GM21717 (cell line): ENCODE results near the gene SLC34A1.
"Not testable (repeated sequence)": the region's sequence is repeated elsewhere in the genome, so short reads cannot be mapped to it uniquely, and the experiment has no call there.

ENCODE experiments used
- ATAC-seq: cut with Tn5 transposase; IDR thresholded peaks from one replicate; pipeline ENCODE4 v1.9.1; 2021; ENCODE audit warnings: mild to moderate bottlenecking, moderate library complexity; ENCODE audit not compliant: unreplicated experiment

Gene SLC34A1

DNA sequence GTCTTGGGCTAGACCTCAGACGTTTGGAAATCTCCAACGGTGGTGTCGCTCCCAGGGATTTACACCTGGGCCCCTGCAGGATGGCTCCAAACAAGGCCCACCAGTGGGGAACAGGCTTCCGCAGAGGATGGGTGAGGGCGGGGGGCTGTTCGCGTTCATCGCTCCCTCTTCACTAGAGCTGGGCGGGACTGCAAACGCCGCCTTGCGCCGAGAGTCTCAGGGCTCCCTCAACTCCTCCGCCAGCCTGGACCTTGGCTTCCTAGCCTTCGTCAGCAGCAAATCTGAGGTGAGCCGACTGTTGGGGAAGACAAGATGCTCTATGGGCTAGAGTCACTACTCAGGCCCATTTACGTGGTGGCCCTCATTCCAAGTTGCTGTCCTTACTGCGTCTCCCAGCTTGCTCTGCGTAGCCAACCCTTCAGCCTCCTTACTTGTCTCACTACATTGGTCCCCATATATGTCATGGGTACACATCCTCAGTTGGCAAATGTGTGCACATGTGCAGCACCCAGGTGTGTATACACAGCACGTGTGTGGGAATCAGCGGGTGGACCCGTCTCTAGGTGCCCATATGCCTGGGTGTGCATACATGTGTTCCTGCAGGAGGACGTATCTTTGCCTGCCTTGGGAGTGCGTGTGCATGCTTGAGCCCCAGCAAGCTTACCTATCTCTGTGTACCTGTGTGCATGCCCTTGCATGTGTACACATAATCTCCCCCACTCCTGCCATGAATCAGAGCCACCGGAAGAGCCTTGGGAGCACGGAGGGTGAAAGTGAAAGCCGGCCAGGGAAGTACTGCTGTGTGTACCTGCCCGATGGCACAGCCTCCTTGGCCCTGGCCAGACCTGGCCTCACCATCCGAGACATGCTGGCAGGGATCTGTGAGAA, 16.0 kb upstream of the SLC34A1 start:
- ATAC-seq = no peak

DNA sequence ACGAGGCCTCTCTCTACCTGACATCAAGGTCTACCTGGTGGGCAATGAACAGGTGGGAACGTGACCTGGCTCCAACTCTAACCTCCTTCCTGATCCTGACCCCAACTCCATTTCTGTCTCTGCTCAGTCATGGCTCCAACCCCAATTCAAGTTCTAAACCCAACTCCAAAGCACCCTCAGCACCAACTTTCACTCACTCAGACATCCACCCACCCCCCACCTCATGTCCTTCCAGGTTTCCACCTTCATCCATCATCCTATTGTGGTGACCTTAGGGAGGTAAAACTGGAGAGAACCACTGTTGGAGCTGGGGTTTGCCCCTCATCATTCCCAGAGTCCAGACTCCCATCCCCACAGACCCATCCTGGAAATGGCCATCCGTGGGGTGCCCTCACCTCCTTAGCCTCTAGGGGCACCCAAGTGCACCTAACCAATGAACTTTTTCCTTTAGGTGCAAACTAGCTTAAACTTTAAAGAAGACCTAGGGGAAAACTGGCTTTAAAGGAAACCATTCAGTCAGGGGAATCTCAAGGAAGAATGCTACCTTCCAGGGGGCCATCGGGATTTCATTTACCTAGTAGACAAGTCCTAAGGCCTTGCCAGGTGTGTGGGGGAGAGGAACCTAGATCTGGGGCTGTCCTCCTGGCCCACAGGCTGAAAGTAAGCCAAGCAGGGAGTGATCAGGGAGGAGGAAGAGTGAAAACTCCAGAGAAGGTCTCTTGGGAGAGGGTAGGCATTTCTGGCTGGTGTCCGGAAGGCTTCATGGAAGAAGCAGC, 15.2 kb upstream of the SLC34A1 start:
- ATAC-seq = no peak

DNA sequence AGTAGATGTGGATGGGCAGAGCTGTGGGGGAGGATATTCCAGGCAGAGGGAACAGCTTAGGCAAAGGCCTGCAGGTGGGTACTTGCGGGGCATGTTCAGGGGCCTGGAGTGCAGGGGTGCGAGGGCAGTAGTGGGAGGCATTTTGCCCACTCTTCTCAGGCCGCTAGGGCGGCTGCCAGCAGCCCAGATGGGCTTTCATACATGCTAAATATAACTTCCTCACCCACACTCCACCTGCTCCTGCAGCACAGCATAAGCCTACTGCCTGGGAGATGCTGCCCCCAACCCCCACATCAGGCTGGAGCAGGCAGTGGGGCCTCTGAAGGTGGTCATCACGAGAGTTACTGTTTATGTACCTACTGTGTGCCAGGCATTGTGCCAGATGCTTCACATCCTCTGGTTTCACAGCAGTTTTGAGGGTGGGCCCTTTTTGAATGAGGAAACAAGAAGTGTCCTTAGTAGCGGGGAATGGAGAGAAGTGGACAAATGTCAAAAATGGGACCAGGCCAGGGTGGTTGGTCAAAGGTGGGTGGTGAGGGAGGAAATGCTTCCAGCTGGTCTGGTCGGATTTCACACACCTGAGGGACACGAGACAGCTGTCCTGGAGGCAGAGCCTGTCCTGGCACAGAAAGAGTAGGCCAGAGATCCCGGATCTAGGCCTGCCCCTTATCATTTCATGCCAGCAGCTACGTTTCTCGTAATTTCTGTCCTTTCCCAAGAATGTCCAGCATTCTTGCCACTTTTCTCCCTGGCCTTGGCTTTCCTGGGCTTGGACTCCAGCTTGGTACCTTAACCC, 14.4 kb upstream of the SLC34A1 start:
- no peak for ATAC-seq

DNA sequence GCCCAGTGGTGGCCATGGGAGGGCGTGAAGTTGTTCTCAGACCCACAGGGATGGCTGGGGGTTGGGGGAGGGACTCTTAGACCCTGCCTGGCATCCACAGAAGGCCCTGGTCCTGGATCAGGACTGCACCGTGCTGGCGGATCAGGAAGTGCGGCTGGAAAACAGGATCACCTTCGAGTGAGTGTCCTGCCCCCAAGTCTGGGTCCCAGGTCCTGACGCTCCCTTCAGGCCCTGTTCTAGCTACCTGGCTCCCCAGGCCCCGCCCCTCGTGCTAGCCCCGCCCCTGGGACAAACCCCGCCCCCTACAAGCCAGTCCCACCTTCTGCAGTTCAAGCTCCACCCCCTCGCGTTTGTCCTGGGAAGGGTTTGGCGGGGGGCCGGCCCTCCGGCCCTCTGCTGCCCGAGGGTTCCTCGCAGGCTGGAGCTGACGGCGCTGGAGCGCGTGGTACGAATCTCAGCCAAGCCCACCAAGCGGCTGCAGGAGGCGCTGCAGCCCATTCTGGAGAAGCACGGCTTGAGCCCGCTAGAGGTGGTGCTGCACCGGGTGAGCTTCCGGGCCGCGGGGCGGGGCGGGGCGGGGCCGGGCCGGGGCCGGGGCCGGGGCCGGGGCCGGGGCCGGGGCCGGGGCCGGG, 13.6 kb upstream of the SLC34A1 start:
- ATAC-seq = no peak

DNA sequence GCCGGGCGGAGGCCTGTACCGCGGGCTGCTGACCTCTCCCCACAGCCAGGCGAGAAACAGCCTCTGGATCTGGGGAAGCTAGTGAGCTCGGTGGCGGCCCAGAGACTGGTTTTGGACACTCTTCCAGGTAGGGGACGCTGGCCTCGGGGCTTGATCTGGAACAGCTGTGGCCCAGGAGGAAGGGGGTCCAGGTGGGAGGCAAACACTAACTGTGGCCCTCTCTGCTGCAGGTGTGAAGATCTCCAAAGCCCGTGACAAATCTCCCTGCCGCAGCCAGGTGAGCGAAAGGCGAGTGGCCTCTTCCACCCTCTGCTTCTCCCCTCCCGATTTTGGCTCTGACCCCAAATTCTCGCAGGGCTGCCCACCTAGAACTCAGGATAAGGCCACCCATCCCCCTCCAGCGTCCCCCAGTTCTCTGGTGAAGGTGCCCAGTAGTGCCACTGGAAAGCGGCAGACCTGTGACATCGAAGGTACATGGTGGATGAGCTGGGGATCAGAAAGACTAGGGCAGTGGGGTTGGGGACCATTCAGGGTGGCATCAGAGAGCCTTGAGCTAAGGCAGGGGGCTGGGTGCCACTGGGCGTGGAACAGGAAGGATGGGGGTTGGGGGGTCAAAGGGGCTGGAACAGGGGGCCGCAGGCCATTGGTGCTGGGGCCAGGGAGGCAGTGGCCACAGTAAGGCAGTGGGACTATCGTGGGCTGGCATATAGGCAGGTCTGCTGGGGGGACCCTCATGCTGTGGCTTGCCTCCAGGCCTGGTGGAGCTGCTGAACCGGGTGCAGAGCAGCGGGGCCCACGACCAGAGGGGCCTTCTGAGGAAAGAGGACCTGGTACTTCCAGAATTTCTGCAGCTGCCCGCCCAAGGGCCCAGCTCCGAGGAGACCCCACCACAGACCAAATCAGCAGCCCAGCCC, 12.9 kb upstream of the SLC34A1 start:
- no peak for ATAC-seq

DNA sequence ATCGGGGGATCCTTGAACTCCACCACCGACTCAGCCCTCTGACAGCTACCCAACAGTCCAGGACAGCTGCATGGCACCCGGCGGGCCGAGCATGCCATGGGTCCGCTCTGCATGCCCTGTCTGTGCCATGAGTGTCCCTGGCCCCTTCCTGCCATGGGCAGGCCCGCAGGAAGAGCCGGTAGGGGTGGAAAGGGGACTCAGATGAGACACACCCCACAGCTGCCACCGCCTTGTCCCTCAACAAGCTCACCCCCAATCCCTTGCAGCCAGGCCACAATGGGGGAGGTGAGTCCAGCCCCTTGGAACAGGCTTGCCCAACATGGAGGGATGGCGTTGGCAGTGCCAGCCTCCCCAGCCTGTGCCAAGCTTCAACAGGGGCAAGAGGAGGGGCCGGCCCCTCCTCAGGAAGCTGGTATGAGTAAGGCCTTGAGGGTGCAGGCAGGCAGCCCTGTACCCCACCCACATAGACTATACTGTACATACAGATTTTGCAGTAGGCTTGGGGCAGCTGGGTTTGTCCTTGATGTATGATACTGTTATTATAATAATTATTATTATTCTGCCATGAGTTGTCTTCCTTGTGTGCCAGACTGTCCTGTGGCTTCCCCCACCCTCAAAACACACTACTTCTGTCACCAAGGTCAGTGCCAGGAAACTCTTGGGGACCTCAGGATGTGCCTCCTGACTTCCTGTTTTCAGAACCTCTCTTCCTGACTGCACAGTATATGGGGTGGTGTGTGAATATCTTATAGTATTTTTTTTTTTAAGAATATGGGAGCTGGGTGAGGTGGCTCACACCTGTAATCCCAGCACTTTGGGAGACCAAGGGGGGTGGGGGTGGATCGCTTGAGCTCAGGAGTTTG, 12.0 kb upstream of the SLC34A1 start:
- ATAC-seq = no peak

DNA sequence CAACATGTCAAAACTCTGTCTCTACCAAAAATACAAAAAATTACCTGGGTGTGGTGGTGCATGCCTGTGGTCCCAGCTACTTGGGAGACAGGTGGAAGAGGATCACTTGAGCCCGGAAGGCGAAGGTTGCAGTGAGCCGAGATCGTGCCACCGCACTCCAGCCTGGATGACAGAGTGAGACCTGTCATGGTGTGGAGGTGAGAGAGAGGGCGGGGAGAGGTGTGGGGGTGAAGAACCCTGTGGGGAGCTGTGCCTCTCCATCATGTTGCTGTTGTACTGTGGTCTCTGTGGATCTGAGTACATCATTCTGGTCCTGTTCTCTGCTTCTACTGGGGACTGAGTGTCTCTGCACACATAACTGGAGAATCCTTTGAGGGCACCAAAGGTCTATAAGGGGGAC, 11.3 kb upstream of the SLC34A1 start:
- ATAC-seq = no peak

DNA sequence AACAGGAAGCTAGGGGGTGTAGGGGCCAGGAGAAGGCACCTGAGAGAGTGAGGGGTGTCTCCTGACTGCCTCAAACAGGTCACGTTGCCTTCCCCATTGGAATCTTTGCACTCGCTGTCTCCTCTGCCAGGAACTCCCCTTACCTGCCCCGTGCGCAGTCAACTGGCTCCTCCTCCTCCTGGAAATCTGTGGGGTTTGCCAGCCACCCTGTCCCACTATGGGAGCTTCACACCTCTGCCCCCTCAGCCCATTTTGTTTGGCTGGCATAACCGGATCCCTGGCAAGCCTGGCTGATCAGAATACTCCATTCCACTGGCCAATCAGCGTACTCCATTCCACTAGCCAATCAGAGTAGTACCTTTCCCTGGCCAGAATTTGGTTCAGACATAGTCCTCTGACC, 10.4 kb upstream of the SLC34A1 start:
- ATAC-seq = no peak

DNA sequence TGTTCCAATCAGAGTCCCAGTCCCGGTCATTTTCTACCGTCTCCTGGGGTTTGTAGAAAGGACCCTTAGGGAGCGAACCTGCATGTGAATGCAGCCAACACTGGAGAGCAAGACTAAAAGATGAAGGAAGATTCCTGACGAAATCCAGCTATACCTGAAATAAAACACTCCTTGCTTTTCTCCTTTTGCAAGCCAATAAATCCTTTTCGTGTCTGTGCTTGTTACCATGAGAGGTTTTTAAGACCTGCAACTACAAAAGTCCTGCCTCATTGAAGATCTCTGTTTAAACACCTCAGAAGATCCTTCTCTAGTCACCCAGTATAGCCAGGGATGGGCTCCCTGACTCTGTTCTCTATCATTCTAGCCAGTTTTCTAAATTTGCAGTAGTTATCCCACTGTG, 10.0 kb upstream of the SLC34A1 start:
- no peak for ATAC-seq

DNA sequence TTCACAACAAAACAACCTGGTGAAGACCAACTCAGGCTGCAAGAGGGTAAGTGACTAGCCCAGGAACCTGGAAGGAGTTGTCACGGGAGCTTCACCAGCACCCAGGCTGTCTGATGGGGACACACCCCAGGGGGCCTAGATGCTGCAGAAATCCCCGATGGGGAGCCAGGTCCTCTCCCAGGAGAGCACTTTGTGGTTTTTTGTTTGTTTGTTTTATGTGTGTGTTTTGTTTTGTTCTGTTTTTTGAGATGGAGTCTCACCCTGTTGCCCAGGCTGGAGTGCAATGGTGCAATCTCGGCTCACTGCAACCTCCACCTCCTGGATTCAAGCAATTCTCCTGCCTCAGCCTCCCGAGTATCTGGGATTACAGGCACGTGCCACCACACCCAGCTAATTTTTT, 8.7 kb upstream of the SLC34A1 start:
- not testable (repeated sequence) for ATAC-seq

DNA sequence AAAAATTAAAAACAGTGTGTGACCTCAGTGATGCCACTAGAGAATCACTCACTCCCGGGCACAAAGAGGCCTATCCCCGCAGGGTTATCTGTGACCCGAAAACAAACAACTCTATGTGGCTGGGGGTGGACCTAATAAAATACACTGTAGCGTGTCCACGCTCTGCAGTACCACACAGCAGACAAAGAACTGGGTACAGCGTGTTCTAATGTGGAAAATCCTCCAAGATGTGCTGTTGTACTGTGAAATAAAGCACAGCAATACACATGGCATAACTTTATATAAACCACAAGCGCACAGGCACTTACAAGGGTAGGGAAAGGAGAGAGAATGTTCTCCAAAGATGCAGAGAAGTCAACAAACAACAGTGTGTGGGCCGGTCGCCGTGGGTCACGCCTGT, 8.1 kb upstream of the SLC34A1 start:
- no peak for ATAC-seq

DNA sequence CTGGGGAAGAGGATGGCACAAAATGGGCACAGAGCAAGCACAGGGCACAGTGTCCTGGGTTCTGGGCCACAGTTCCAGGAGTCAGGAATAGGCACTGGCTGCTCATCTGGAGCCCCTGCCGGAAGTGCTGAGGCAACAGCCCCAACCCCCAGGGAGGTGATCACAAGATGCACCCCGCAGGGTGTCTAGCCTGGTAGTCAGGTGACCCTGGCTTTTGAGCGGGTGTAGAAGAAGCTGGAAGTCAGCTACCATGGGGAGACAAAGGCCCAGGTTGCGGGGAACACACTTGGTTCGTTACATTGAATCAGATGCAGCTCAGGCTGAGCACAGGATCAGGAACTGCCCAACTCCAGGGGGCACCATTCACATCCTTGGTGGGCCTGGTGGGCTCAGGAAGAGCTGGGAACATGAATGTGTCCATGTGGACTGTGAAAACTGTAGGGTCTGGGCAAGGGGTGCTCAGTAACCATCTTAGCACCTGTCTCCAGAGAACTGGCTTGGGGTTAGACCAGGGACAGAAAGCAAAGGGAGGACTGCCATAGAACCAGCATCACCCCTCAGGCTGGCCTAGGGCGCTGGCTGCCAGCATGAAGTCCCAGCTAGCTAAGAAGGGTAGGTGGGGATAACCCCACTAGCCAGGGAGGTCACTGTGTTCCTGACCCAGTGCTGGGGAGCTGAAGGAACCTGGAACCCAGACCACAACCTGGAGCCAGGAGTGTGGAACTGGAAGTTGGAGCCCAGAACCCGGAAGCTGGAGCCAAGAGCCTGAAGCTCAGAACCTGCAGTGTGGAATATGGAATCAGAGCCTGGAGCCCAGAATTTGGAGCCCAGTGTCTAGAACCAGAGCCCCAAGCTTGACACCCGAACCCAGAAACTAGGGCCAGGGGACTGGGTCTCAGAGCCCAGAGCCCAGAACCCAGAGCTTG, 6.1 kb upstream of the SLC34A1 start:
- ATAC-seq = no peak

DNA sequence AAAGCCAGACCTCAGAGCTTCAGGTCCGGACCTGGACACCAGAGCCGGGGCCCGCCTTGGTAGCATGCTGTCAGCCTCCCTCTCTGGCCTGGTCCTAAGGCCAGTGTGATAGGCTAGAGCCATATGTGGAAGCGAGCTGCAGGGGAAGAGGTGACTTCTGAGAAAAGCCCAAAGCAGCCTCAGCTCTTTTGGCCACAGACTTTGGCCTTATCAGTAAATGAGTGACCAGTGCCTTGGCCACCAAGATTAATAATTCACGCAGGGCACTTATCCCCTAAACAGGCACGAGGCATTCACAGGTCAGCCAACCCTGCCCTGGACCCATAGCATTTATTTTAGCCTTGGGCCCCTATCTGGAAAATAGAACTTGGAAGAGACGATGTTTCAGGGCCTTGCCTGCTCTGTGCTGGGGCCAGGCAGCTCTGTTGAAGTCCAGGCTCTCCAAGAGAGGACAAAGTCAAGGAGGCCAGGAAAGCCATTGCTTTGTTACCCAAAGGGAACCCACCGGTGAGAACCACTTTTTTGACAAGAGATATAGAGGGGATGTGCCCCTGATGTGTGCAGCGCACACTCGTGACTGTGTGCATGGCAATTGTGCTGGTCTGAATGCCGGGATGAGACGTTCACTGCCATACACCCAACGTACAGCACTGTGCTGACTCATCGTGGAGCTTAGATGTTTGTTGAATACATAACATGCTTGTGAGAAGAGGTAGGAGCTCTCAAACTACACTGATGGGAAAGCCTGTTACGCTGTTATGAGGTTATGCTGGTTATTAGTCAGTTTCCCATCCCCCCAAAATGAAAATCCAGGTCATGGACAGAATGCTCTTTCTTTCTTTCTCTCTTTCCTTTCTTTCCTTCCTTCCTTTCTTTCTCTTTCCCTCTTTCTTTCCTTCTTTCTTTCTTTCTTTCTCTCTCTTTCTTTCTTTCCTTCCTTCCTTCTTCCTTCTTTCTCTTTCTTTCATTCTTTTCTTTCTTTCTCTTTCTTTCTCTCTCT, 5.0 kb upstream of the SLC34A1 start:
- no peak for ATAC-seq

DNA sequence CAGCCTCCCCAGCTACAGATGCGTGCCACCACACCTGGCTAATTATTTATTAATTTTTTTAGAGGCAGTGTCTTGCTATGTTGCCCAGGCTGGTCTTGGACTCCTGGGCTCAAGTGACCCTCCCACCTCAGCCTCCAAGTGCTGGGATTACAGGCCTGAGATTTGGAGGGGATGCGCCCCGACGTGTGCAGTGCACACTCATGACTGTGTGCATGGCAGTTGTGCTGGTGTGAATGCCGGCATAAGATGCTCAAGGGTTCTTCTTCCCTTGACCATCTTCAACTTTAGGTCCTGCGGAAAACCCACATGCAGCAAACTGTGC, 3.5 kb upstream of the SLC34A1 start:
- no peak for ATAC-seq

DNA sequence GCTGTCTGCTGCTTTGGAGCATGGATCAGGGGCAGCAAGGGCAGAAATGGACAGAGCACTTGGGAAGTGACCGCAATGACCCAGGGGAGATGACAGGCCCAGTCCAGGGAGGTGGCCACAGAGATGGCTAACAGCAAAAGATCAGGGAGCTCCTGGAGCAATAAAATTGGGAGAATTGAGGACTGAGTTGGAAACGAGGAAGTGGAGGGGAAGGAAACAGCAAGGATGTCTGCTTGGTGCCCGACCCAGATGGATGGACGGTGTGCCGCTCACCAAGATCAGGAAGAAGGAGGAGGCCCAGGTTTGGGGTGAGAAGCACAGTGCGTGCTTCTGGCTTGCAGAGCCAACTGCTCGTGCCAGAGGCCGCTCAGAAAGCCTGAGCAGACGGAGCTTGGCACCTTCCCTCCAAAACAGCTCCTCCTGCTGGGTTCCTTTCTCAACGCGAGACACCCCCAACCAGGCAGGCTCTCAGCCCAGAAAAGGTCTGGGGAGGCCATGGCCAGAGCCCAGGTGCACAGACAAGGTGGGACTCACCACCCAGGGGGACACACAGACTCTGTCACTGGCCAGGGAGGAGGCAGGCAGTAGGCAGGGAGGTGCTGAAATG, 1.7 kb upstream of the SLC34A1 start:
- ATAC-seq = no peak

DNA sequence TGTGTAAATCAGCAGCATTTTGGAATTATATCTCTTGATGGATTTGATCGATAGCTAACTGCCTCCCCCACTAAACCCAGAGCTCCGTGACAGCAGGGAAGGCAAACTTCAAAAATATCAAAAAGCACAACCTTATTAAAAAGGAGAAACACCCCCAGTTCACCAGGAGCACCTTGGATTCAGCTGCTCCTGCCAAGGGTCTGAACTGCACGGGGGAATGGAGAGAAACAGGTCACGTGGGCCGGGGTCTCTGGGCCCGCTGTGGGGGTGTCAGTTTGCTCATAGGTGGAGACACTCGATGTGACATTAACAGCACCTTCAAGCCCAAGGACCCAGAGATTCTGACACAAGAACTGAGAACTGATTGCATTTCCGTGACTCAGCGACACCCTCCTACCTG, 1.1 kb upstream of the SLC34A1 start:
- ATAC-seq = no peak
